Hippocampal formation (tissue), 2 donors: ENCODE results near the gene ZBTB40.

Source experiments
- DNase-seq, 2 donors: peaks; one replicate each; lab custom pipeline; 2025; lab: John Stamatoyannopoulos, UW

ZBTB40 gene

DNA sequence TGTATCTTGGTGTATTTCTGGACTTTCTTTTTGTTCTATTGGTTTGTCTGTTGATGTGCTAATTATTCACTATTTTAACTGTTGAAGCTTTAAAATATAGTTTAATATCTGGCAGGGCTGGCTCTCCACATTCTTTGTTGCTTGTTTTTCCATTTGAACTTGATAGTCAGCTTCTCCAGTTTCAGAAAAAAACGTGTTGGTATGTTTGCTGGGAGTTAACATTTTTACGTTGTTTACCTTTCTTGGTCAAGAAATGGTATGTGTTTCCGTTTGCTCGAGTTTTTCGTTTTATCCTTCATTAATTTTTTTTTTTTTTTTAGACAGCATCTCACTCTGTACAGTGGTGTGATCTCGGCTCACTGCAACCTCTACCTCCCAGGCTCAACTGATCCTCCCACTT is 16.9 kb upstream of the ZBTB40 start:
- DNase-seq = no peak

DNA sequence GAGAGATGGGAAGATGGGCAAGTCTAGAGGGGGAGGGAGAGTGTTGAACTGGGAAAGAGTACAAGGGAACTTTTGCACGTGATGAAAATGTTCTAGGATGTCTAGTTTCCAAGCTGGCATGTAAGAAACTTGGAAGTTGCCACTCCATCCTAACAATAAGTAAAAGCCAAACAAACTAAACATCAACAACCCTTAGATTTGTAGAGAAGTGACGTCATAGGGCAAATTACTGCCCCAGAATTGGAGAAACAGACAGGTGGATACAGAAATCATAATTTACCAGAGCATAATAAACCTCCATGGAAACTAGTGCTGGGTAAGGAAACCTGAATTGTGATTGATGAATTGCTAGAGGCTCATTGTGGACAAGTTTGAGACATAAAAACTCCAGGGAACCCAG is 14.7 kb upstream of the ZBTB40 start:
- DNase-seq = no peak

DNA sequence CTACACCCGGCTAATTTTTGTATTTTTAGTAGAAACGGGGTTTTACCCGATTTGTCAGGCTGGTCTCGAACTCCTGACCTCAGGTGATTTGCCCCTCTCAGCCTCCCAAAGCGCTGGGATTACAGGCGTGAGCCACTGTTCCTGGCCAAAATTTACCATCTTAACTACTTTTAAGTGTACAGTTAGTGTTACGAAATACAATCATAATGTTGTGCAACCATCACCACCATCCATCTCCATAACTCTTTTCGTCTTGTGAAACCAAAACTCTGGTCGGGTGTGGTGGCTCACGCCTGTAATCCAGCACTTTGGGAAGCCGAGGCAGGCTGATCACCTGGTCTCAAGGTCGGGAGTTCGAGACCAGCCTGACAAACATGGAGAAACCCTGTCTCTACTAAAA is 14.1 kb upstream of the ZBTB40 start:
- DNase-seq = no peak

DNA sequence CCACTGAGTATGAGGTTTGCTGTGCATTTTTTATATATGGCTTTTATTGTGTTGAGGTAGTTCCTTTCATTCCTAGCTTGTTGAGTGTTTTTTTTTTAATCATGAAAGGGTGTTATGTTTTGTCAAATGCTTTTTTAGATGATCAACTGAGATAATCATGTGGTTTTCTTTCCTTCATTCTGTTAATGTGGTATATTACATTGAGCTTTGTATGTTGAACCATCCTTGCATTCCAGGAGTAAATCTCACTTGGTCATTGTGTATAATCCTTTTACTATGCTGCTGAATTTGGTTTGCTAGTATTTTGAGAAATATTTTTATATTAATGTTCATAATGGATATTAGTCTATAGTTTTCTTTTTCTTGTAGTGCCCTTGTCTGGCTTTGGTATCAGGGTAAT is 11.1 kb upstream of the ZBTB40 start:
- no peak for DNase-seq

DNA sequence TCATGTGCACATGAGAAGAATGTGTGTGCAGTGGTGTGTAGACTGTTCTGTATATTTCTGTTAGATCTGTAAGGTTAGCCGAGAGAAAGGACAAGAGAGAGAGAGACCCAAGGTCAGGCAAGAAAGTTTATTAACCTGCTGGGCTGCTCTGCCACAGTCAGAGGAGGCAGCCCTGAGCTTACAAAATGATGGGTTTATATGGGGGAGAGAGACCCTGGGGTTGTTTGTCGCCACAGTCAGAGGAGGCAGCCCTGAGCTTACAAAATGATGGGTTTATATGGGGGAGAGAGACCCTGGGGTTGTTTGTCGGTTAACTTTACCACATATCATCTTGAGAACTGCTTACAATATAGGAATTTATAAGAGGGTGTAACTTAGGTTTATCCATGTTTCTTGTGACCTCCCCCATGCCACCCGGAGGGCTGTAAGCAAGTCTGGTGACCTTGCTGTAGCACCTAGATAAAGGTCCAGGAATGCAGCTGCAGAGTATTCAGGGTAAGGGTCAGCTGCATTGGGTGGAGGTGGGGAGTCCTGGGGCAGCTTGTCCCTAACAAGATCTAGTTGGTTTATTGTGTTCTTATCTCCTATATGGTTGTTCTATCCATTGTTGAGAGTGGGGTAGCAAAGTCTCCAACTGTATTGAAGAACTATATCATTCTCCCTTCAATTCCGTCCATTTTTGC is 9.3 kb upstream of the ZBTB40 start:
- DNase-seq = no peak

DNA sequence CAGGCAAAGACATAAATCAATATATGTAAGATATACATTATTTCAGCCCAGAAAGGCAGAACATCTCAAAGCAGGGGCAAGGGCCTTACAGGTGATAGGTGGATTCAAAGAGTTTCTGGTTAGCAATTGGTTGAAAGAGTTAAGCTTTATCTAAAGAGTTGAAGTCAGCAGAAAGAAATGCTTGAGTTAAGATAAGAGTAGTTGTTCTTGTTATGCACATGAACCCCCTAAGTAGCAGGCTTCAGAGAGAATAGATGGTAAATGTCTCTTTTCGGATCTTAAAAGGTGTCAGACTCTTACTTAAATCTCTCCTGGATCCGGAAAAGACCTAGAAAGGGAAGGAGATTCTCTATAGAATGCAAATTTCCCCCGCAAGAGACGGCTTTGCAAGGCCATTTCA is 8.3 kb upstream of the ZBTB40 start:
- no peak for DNase-seq

DNA sequence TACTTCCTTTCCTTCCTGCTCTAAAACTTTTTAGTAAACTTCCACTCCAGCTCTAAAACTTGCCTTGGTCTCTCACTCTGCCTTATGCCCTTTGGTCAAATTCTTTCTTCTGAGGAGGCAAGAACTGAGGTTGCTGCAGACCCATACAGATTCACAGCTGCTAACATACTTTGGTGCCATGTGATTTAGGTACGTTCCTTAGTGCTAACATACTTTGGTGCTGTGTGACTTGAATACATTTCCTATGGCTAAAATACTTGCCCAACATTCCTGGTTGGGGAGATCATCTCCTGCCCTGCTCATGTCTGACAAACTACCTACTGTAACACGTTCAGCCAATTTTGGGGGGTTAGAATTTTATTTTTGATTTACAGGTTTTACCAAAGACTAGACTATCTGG is 6.8 kb upstream of the ZBTB40 start:
- DNase-seq = no peak

DNA sequence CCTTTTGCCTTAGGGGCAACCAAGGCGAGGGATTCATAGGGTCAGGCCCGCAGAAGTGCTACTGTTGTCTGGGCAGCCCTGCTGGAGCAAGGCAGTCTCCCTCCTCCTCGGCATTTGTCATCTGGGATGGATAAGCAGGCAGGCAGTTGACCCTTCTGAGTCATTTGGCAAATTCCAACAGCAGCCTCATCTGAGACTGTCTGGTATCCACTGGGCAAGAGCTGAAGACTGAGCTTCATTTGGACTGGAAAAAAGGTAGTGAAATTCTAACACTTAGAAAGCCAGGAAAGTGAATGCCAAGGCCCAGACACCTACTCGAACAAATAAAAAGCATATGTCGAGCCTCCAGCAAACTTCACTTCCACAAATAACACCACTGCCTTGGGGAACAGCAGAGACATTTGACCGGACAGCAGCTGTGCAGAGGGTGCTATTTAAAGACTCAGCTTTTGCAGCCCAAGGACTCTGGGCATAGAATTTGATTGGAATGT is 4.0 kb upstream of the ZBTB40 start:
- DNase-seq = no peak

DNA sequence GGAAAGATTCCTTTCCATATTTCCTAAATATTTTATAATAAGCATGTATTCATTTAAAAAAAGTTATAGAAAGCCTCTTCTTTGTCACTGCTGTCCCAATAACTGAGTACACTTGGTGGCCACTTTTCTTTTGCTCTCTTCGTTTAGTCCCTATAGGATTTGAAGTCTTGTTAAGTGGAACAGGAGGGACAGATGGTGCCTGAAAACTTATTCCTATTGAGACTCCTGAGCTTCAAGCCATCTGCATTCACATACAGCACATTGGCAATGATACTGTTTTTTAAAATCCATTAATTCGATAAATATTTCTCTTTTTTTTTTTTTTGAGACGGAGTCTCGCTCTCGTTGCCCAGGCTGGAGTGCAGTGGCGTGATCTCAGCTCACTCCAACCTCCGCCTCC is 2.0 kb upstream of the ZBTB40 start:
- DNase-seq = no peak

DNA sequence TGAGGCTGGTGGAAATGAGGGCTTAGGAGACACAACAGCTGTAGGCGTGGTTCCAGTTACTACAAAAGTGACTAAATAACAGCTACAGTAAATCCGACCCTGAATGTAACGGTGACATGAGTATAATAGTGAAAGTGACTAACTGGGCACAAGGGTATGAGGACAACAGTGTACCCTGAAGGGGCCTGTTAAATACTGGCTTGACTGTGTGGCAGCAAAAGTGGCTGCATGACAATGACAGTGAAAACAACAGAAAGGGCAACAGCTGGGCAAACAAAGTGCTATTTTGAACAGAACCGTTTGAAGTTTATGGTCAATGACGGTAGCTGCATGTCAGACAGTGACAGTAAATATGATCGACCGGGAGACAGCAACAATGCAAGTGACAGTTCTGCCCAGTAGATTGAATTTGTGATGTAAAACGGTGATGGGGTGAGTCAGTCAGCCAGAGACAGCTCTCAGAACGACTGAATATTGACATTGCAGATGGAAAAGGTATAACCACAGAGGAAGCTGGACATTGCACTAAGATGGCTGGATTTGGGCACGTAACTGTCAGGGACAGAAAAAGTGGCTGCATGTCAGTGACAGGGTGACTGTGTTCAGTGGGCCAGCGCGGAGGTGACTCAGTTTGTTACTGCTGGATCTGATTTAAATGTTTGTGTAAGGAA is 1.2 kb upstream of the ZBTB40 start:
- no peak for DNase-seq

DNA sequence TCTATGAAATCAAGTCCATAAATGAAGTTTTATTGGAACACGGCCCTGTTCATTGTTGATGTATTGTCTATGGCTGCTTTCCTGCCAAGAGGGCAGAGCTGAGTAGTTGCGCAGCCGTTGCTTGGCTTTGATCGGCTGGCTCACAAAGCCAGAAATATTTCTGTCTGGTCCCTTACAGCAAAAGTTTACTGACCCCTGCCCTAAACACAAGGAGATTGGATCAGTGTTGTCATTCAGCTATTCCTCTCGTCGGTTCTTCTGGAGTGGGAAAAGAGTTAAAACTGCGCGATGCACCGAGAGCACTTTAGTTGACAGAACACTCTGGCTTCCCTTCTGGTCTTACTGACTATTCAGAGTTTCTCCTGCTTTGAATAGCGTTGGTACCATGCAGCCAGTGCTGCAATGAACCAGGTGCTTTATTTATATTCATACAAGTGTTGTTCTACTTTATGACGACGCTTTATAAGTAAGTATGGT is 868 bp downstream of the ZBTB40 start:
- peak in 1 of 2 donors; percentile 89 for DNase-seq

DNA sequence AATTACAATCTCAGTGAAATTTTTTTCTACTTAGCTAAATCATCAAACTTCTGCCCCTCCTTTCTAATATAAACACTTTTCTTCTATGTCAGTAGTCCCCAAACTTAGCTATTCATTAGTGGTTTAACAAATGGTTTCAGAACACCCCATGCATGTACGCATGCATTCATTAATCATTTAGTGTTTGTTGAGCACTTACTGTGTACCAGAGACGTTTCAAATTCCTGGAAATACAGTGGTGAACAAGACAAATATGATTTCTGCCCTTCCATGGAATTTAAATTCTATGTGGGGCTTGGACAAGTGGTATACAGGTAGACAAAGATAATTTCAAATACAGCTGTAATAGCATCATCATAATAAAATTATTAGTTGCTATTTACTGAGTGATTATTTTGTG is 1.5 kb downstream of the ZBTB40 start:
- DNase-seq = no peak

DNA sequence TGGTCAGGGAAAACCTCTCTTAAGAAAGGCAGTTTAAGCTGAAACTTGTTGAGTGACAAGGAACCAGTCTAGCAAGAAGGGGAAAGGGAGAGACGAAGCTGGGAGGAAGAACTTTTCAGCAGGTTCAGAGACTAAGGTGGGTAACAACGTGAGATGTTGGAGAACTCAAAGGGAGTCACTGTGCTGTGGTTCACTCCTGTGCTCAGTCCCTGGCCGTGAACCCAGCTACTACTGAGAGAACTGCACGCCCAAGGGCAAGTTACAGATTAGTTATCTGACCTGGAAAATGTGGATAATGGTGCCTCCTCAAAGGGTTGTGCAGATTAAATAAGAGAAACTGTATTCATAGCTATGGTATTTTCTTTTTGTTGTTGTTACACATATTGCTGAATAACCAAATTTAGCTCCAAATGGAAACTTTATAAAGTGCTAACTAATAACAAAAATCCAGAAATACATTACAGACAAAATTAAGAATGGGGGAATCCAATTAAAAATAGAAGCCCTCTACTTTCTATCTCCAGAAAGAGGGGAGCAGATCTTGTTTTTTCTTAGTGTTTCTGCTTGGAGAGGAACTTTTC is 2.9 kb downstream of the ZBTB40 start:
- no peak for DNase-seq

DNA sequence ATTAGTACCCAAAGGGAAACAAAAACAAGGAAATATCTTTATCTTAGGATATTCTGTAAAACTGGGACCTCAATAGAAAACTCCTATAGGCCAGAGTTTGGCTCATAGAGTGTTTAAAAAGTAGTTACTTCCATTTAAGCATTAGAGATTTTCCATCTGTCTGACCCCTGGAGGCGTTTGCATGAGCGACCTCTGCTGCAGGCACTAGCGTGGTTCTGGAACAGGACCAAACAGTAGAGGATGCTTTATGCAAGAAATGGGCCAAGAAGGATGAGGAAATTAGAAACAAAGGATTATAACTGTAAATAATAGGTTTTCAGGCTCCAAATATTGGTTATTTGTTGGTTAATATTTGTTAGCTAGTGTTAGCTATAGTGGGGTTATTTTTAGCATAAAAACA is 5.7 kb downstream of the ZBTB40 start:
- no peak for DNase-seq

DNA sequence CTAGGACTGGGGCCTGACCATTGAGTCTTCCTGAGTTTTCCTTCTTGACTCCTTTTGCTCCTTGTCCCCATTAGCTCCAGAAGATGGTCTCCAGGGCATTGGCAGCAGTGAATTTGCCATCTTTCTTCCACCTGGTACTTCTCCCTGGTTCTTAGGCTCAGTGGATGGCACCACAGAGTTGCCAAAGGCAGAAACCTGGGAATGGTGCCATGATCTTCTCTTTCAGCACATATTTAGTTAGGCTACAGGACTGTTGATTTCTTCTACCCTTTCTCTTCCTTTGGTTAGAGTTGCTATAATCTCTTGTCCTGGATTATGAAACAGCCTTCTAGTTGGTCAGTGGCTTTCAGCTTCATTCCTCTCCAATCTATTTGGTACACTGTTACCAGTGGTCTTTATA is 6.2 kb downstream of the ZBTB40 start:
- DNase-seq = no peak

DNA sequence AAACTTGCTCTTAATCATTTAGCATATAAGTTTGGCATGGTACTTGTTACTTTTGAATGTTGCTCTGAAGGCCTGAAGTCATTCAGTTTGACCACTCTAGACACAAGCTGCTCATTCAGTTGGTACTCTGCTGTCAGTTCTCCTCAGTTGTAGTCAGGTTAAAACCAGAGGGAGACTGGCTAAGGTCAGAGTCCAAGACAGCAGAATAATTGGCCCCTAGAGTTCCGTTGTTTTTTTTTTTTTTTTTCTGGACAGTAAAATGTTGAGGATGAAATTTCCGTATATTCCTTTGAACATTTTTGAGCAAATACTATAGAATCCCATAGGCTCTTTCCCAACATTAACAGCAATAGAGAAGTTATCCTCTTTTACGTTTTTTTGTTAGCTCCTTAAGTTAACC is 9.4 kb downstream of the ZBTB40 start:
- DNase-seq = no peak

DNA sequence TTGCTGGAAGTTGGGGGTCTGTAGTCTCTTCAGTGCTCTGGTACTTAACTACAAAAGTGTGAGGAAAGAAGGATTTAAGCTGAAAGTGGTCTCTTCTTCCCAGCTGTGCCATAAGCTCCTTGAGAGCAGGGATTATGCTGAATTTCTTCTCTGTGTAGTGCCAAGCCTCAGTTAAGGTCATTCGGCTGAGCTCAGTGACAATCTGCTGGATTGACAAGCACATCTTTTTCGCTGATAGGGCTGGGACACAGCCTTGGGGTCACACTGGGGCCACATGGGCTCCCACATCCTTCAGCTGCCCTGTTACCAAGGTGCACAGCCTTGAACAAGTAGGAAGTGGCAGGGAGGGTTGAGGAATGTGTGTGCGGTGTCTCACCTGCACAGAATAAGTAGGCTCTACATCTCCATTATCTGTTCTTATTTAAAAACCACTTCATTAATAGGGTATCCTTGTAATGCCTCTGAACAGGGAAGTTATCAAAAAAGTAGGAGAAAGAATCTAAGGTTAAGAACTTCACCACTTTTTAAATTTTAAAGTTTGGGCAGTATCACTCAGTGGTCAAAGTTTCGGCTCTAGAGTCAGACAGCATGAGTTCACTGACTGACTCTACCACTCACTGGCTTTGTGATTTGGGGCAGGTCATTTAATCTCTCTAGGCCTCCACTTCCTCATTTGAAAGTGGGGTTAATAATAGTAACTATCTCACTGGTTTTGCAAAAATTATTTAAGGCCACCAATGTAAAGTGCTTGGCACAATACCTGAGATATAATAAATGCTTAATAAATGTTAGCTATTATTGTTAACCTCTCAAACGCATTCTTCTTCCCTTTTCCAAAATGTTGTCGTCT is 10.3 kb downstream of the ZBTB40 start:
- no peak for DNase-seq

DNA sequence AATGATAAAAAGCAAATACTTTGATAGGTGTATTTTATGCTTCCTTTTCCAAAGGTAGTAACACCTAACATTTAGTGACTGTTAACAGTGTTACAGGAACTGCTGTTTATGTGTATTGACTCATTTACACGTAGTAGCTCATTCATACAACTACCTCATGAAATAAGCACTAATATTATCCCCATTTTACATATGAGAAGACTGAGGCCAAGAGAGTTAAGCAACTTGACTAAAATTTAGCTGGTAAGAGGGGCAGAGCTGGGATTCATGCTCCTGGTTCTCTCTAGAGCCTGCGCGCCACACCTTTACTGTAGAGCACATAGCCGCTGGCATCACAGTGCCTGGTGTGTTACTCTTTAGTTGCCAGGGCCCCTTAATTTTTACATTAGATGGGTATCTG is 11.3 kb downstream of the ZBTB40 start:
- no peak for DNase-seq

DNA sequence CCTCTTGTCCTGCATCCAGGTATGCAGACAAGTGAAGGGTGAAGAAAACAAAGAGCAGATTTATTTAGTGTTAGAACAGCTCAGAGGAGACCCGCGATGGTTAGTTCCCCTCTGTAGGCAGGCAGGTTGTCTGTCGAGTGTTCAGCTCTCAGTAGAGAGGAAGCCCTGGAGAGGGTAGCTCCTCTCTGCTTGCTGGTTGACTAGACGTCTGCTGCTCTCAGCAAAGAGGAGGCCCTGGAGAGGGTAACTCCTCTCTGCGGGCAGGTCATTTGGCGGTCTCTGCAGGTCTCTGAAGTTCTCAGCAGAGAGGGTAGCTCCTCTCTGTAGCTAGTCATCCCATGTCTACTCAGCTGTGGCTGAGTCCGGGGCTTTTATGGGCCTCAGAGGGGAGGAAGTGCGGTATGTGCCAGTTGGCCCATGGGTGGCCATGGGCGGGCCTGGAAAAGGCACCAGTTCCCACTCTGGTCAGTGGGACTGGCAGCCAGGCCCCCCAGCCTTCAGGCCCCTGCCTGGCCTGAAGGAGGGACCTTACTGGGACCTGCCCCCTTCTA is 13.4 kb downstream of the ZBTB40 start:
- DNase-seq = no peak

DNA sequence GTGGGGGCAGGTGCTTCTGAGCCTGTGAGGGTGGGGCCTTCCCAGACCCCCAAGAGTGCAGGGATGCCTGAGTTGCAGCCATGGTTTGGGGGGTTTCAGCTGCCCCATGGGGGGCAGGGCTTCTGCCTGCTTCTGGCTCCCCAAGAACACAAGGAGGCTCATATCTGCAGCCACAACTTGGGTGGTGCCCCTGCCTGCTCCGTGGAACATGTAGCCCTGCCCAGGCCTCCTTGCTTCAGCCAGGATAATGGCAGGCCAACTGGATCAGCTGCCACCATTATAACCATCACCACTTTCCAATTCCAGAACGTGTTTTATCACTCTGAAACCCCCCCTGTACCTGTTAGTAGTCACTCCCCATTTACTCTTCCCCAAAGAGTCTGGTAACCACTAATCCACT is 14.0 kb downstream of the ZBTB40 start:
- no peak for DNase-seq

DNA sequence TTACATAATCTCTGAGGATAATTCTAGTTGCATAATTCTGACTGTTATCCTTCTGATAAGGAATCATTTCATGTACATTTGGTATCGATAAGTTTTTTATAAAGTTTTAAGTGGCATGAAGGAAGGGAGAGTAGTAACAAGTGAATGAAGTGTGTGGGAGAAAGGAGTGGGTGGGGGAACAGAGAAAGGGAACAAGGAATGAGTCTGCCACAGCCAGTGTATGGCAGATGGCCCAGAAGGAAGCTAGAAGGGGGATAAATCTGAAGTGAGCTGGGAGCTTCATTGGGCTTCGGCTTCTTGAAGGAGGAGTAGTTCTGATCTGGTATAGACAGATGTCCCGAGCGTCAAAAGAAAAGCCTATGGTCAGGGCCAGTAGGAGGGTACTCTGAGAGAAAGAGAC is 18.6 kb downstream of the ZBTB40 start:
- no peak for DNase-seq

DNA sequence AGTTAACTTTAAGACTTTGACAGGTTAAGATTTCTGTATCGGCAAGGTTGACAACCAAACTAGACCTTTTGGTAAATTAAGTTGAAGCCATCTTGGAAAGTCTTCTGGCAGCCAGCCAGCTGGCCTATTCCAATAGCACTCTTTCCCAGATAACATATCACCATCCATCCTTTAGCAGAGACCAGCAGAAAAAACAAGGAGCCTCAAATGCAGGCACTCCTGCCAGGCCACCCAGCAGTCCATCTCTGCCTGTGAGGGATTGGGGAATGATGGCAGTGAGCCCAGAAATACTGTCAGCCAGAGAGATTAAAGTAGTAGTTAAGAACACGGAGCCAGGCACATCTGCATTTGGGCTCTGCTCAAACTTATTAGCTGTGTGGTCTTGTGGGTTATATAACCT is 19.4 kb downstream of the ZBTB40 start:
- DNase-seq = no peak
